ENCODE results near the gene CCNB2. TPM values are rescaled to one million over a fixed set of nuclear protein-coding genes. Genes with fewer than 3 reads are reported as not detected.
A peak's percentile ranks its signal among the peaks of the same experiment; 100 is the strongest.

The CCNB2 gene
- total and polyA plus RNA-seq, 2 of the 8 experiments (the other 6 are each of a cell fraction or from before 2014, with no cell fraction given), result 70.7 to 92.1 TPM

GRCh38 chr15:59147666-59148065 is 42.7 kb downstream of the CCNB2 start:
- no peak overlapping the region for H3K14ac ChIP-seq (ENCODE audit: insufficient read length)
- no peak overlapping the region for H3K4me3 ChIP-seq (ENCODE audit: extremely low read depth in 1 of 4, insufficient read depth in 2 of 4, low read depth in 3 of 4, low read length in 4 of 4)
- no peak overlapping the region for H3K4me2 ChIP-seq (ENCODE audit: insufficient read depth in 1 of 2, low read depth in 2 of 2, low read length in 2 of 2)
- H4K20me1 ChIP-seq (replicated peaks in 1 of 2; ENCODE audit: control insufficient read depth in 1 of 2, insufficient read depth in 2 of 2, low read length in 2 of 2), result peaks cover 0 to 5% of the 10 kb centered on the region in 2 experiments
- DNase-seq (ENCODE audit: low read depth in 1 of 2, low spot score in 2 of 2) (no peak), FAIRE-seq (no peak)
- H2BK20ac ChIP-seq (ENCODE audit: low read length), result no peak overlapping the region
- no peak overlapping the region for H4K91ac ChIP-seq (replicated peaks; ENCODE audit: insufficient read length, low read length)
- TF ChIP-seq CHD2 (IDR thresholded peaks at IDR 0.05; ENCODE audit: low read length), result no peak
- TF ChIP-seq ATF3 (IDR thresholded peaks at IDR 0.05; ENCODE audit: insufficient read depth, low read depth, low read length), result no peak
- TF ChIP-seq TEAD4 (IDR thresholded peaks at IDR 0.05; ENCODE audit: low read depth, low read length), result no peak
- 77% methylated on average over 5 of the region's 5 CpGs; no CpG with 5 or more reads in 1 of the 2 experiments for WGBS, 2 experiments (ENCODE audit: extremely low coverage in 1 of 2, insufficient coverage in 1 of 2, insufficient read length in 1 of 2, insufficient replicate concordance in 2 of 2, low coverage in 1 of 2, low lambda C conversion rate in 2 of 2, missing lambda C conversion rate in 1 of 2)
- no peak overlapping the region for H2AFZ ChIP-seq (ENCODE audit: low read length)
- H3K4ac ChIP-seq (replicated peaks; ENCODE audit: insufficient read length, low read depth, low read length), result no peak overlapping the region
- CTCF ChIA-PET (ENCODE audit: partially characterized antibody), result interaction anchor here (0.7 to 1.2 kb wide), 5 partner anchors 11 to 381 kb away, joined by 3 to 6 read pairs (median 3); no protein-coding TSS in a partner anchor
- H2AK5ac ChIP-seq (ENCODE audit: low read depth, low read length), result no peak overlapping the region
- no peaks in the 10 kb centered on the region for H3K79me1 ChIP-seq (ENCODE audit: low read depth, low read length)
- no peak overlapping the region for H2BK5ac ChIP-seq (ENCODE audit: low read depth, low read length)
- no peak overlapping the region for H4K8ac ChIP-seq (ENCODE audit: extremely low read depth, insufficient read depth, low read length)
- no peaks in the 10 kb centered on the region for H3K27me3 ChIP-seq (replicated peaks in 1 of 4; ENCODE audit: control insufficient read depth in 3 of 4, extremely low read depth in 1 of 4, insufficient read depth in 3 of 4, low read length in 3 of 4)
- H3K79me2 ChIP-seq (ENCODE audit: control insufficient read depth in 1 of 2, insufficient read depth in 2 of 2, low read length in 2 of 2), result 0 out of 4 replicates have a peak, but pooled peaks cover 0 to 2% of the 10 kb centered on the region in 2 experiments
- peaks cover 3 to 6% (median 4%) of the 10 kb centered on the region in 4 experiments; a peak in 6 of 7 replicates for H3K4me1 ChIP-seq (replicated peaks in 1 of 4; ENCODE audit: control insufficient read depth in 3 of 4, insufficient read depth in 4 of 4, low read length in 3 of 4)
- no peak overlapping the region for H2BK15ac ChIP-seq (ENCODE audit: low read length)
- H2BK12ac ChIP-seq (ENCODE audit: low read depth, low read length), result 0 out of 2 replicates have a peak overlapping the region, but pooled peaks have one; percentile 6
- H3K27ac ChIP-seq (ENCODE audit: low read depth, low read length), result no peak overlapping the region
- H3K9ac ChIP-seq (replicated peaks in 1 of 4; ENCODE audit: extremely low read depth in 1 of 4, low read depth in 3 of 4, low read length in 3 of 4), result no peak overlapping the region
- no peak overlapping the region for H3K23ac ChIP-seq (ENCODE audit: insufficient read length)
- no peak overlapping the region for H4K5ac ChIP-seq (ENCODE audit: insufficient read length, low read depth, low read length)
- H3K36me3 ChIP-seq (ENCODE audit: control insufficient read depth in 2 of 4, insufficient read depth in 4 of 4, low read length in 3 of 4), result peaks cover 7 to 34% (median 10%) of the 10 kb centered on the region in 4 experiments; a peak in 5 of 8 replicates
- H3K9me3 ChIP-seq (ENCODE audit: insufficient read depth in 2 of 2, low read depth in 1 of 2, low read length in 1 of 2), result no peaks in the 10 kb centered on the region
- no peak overlapping the region for H2BK120ac ChIP-seq (replicated peaks; ENCODE audit: low read depth, low read length)
- no peak overlapping the region for H3K56ac ChIP-seq (replicated peaks; ENCODE audit: insufficient read length, low read depth, low read length)
- POLR2A ChIA-PET (ENCODE audit: partially characterized antibody), result interaction anchor here (1.5 kb wide), 1 partner anchor 10 kb away, joined by 4 read pairs; no protein-coding TSS in a partner anchor
- peak overlapping the region; percentile 64 for H3K18ac ChIP-seq (ENCODE audit: extremely low read depth, low read length)
- no peaks in the 10 kb centered on the region for H3K23me2 ChIP-seq (ENCODE audit: low read depth, low read length)
